ENCODE results near the gene C16orf95.

GRCh38 chr16:87295661-87296531 lies 21.3 kb downstream of the C16orf95 start:
- TF ChIP-seq CTCF (IDR thresholded peaks at IDR 0.05) (no peak), REST (IDR thresholded peaks at IDR 0.05; ENCODE audit: insufficient read depth in 1 of 2, low read depth in 2 of 2, low read length in 1 of 2) (no peak), POLR2AphosphoS5 (IDR thresholded peaks at IDR 0.05; ENCODE audit: low read depth, low read length) (no peak)
